OCI-LY3 (cell line): ENCODE data around the gene BAIAP3.

Experiments
- H2AFZ ChIP-seq: fragments of 200-600, 300-600 bp; shearing (Covaris generic); 2 replicates; pipeline ENCODE4 v1.6.0; 2014; ENCODE audit warnings: antibody characterized with exemption, low read depth, low read length
- H3K27ac ChIP-seq: fragments of 200-600, 300-600 bp; sonication (generic); 2 replicates; pipeline ENCODE4 v1.5.1; 2014; ENCODE audit warnings: mild to moderate bottlenecking, low read length, moderate library complexity, mixed read lengths
- H3K27me3 ChIP-seq: fragments of 200-600, 300-600 bp; sonication (generic); 2 replicates; pipeline ENCODE4 v1.6.1; 2014; ENCODE audit warnings: low read depth, low read length, mixed read lengths
- H3K36me3 ChIP-seq: fragments of 200-600, 300-600 bp; sonication (generic); replicated peaks from 2 replicates; pipeline ENCODE3; 2014; ENCODE audit warnings: low read depth, low read length, mixed read lengths
- H3K4me1 ChIP-seq: fragments of 300-600, 200-600 bp; sonication (generic); 2 replicates; pipeline ENCODE4 v1.6.1; 2014; ENCODE audit warnings: low read length, mixed read lengths
- H3K4me2 ChIP-seq: fragments of 200-600, 300-600 bp; sonication (generic); 2 replicates; pipeline ENCODE4 v1.6.1; 2014; ENCODE audit warnings: low read length, mixed read lengths
- H3K4me3 ChIP-seq: fragments of 300-600, 200-600 bp; sonication (generic); 2 replicates; pipeline ENCODE4 v1.5.1; 2014; ENCODE audit warnings: antibody characterized with exemption, mild to moderate bottlenecking, low read length, moderate library complexity
- H3K79me2 ChIP-seq: fragments of 300-600, 200-600 bp; shearing (Covaris generic); 2 replicates; pipeline ENCODE4 v1.6.1; 2014; ENCODE audit warnings: mild to moderate bottlenecking, low read length, mixed read lengths
- H3K9ac ChIP-seq: fragments of 300-600, 200-600 bp; shearing (Covaris generic); 2 replicates; pipeline ENCODE4 v1.6.0; 2014; ENCODE audit warnings: mild to moderate bottlenecking, low read length, moderate library complexity
- H3K9me3 ChIP-seq: fragments of 200-600, 300-600 bp; shearing (Covaris generic); 2 replicates; pipeline ENCODE4 v1.6.1; 2014; ENCODE audit warnings: low read length, mixed read lengths; ENCODE audit not compliant: insufficient read depth
- H4K20me1 ChIP-seq: fragments of 200-600, 300-600 bp; sonication (generic); 2 replicates; pipeline ENCODE4 v1.6.1; 2016; ENCODE audit warnings: low read length, mixed read lengths; ENCODE audit not compliant: insufficient read depth
- EZH2phosphoT487 ChIP-seq: fragments of 200-600 bp; shearing (Covaris generic); IDR thresholded peaks from 2 replicates; pipeline ENCODE4 v1.6.1; 2018; ENCODE audit warnings: antibody characterized with exemption, mixed run types, low read depth
- TF ChIP-seq, protein P1 (sequence below): fragments of 200-600, 300-600 bp; sonication (generic); IDR thresholded peaks from 2 replicates; pipeline ENCODE4 v1.5.1; 2014; ENCODE audit warnings: antibody characterized with exemption, low read length, low read depth

The BAIAP3 gene

DNA sequence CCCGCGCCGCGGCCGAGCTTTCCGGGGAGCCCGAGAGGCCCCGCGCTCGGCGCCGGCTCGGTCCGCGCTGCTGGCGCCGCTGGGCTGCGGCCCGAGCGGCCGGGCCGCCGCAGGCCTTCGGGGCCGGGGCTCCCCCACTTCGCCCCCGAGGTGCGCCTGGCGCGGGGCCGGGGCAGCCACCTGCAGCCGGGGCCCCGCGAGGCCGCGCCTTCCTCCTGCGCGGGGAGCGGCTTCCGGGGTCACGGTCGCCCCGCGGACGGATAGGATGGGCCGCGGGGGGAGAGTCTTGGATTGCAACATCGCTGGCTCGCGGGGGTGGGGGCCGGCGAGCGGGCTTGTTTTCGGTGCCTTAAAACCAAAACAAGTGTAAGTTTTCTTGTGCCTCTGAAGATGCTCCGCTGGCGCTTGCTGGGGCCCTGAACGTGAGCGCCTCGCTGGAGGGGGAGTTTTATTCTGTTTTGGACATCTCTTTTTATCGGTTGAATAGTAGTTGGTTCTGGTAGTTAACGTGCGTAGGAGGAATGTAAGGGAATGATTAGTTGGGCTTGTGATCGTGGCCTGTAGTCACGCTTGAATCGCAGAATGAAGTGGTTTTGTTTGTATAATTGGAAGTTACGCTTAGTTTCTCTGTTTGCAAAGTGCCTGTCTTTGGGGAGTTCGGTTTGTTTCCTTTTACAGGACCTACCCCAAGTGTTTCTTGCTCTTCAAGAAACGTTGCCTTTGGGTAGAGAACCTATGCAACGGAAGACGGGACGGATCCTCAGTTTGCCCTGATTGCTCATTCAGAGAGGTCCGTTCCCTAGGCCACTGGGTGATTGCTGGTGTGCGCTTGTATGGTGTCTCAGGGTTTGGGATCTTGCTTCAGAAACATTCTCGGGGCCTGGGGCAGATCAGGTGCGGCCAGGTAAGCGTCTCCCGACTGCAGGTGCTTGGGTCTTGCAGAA, 23.3 kb upstream of the BAIAP3 start:
- TF ChIP-seq, protein P1, sequence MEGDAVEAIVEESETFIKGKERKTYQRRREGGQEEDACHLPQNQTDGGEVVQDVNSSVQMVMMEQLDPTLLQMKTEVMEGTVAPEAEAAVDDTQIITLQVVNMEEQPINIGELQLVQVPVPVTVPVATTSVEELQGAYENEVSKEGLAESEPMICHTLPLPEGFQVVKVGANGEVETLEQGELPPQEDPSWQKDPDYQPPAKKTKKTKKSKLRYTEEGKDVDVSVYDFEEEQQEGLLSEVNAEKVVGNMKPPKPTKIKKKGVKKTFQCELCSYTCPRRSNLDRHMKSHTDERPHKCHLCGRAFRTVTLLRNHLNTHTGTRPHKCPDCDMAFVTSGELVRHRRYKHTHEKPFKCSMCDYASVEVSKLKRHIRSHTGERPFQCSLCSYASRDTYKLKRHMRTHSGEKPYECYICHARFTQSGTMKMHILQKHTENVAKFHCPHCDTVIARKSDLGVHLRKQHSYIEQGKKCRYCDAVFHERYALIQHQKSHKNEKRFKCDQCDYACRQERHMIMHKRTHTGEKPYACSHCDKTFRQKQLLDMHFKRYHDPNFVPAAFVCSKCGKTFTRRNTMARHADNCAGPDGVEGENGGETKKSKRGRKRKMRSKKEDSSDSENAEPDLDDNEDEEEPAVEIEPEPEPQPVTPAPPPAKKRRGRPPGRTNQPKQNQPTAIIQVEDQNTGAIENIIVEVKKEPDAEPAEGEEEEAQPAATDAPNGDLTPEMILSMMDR = no peak
- no peak for TF ChIP-seq EZH2phosphoT487
- Histone ChIP-seq H3K27me3 (no peaks in the 10 kb centered on the region), H2AFZ (no peak overlapping the region), H3K9me3 (no peaks in the 10 kb centered on the region), H3K79me2 (peaks cover 60% of the 10 kb centered on the region), H3K4me2 (peak overlapping the region; percentile 98), H3K36me3 (peaks cover 35% of the 10 kb centered on the region), H3K4me3 (peak overlapping the region; percentile 91), H3K9ac (peak overlapping the region; percentile 91), H3K4me1 (peaks cover 15% of the 10 kb centered on the region), H4K20me1 (peaks cover 52% of the 10 kb centered on the region), H3K27ac (peak overlapping the region; percentile 58)

DNA sequence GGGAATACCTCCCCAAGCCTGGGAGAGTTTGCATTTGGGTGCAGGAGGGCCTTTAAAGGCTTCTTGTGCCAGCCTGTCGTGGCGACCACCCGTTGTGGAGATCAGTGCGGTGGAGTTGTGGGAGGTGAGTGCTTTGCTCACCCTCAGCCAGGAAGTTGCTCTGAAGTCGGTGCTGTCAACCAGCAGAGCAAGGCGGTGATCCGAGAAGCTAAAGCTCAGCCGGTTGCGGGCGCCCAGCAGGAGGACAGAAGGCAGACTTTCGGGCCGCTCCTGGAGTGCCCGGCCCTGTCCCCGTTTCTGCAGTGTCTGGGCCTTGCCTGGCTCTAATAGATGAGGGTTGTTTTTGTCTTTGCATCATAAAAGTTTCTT, 22.6 kb upstream of the BAIAP3 start:
- H3K4me2 ChIP-seq = peak overlapping the region; percentile 98
- no peak overlapping the region for H3K27ac ChIP-seq
- TF ChIP-seq EZH2phosphoT487 = no peak
- TF ChIP-seq, protein P1 = no peak
- peaks cover 15% of the 10 kb centered on the region for H3K4me1 ChIP-seq
- H3K9ac ChIP-seq = peak overlapping the region; percentile 91
- H2AFZ ChIP-seq = no peak overlapping the region
- peaks cover 59% of the 10 kb centered on the region for H4K20me1 ChIP-seq
- peaks cover 41% of the 10 kb centered on the region for H3K36me3 ChIP-seq
- H3K4me3 ChIP-seq = peak overlapping the region; percentile 91
- H3K27me3 ChIP-seq = no peaks in the 10 kb centered on the region
- peaks cover 66% of the 10 kb centered on the region for H3K79me2 ChIP-seq
- no peaks in the 10 kb centered on the region for H3K9me3 ChIP-seq

DNA sequence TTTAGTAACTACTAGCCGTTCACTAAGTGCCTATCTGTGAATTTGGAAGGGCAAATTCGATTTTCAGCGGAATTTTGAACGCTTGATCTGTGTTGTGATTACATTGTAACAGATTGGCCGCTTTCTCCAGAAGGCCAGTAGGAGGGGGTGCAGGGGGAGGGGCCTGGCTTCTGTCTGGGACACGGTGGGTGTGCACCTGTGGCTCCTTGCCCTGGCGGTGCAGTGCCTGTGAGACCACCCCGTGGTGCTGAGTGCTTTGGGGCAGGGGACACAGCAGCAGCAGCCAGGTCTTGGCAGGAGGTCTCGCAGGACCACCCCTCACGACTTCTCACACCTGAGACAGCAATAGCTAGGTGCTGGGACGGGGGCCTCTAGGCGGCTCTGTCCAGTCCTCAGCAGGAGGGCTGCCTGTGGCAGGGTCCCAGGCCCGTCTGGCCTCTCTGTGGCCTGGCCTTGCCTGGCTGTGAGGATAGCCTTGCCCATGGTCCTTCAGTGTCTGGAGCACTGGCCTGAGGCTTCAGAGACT, 22.2 kb upstream of the BAIAP3 start:
- no peaks in the 10 kb centered on the region for H3K27me3 ChIP-seq

More for the DNA sequence above, 22.2 kb upstream of the BAIAP3 start:
- H3K4me1 ChIP-seq = peaks cover 15% of the 10 kb centered on the region
- TF ChIP-seq EZH2phosphoT487 = no peak
- TF ChIP-seq, protein P1 = no peak
- peaks cover 62% of the 10 kb centered on the region for H4K20me1 ChIP-seq
- no peak overlapping the region for H3K27ac ChIP-seq
- H3K4me2 ChIP-seq = peak overlapping the region; percentile 98
- H3K79me2 ChIP-seq = peaks cover 71% of the 10 kb centered on the region
- no peak overlapping the region for H2AFZ ChIP-seq
- peak overlapping the region; percentile 91 for H3K9ac ChIP-seq
- peak overlapping the region; percentile 91 for H3K4me3 ChIP-seq
- H3K36me3 ChIP-seq = peaks cover 45% of the 10 kb centered on the region
- no peaks in the 10 kb centered on the region for H3K9me3 ChIP-seq
